ENCODE results near the gene CUX1.

CUX1 gene

GRCh38 chr7:101893341-101894082 lies 76.1 kb downstream of the CUX1 start:
- no peak for DNase-seq (ENCODE audit: low spot score)

- no peak for DNase-seq (ENCODE audit: low spot score)
These were observed 78.9 kb downstream of the CUX1 start for GRCh38 chr7:101896316-101896715.

GRCh38 chr7:101896941-101897340 lies 79.5 kb downstream of the CUX1 start:
- DNase-seq (ENCODE audit: low spot score), result no peak

GRCh38 chr7:101898106-101898505 lies 80.7 kb downstream of the CUX1 start:
- no peak for DNase-seq (ENCODE audit: low spot score)

- no peak for DNase-seq (ENCODE audit: low spot score)
These were observed 82.2 kb downstream of the CUX1 start for GRCh38 chr7:101899616-101900015.

GRCh38 chr7:101900103-101900502 lies 82.7 kb downstream of the CUX1 start:
- DNase-seq (ENCODE audit: low spot score), result peak; percentile 54

- peak; percentile 61 for DNase-seq (ENCODE audit: low spot score)
These were observed 84.5 kb downstream of the CUX1 start for GRCh38 chr7:101901661-101902491.

GRCh38 chr7:101902680-101903514 lies 85.5 kb downstream of the CUX1 start:
- no peak for DNase-seq (ENCODE audit: low spot score)

GRCh38 chr7:101903515-101903868 lies 86.1 kb downstream of the CUX1 start:
- no peak for DNase-seq (ENCODE audit: low spot score)

- no peak for DNase-seq (ENCODE audit: low spot score)
These were observed 86.6 kb downstream of the CUX1 start for GRCh38 chr7:101904019-101904418.

GRCh38 chr7:101905203-101905865 lies 87.9 kb downstream of the CUX1 start:
- no peak for DNase-seq (ENCODE audit: low spot score)

- no peak for DNase-seq (ENCODE audit: low spot score)
These were observed 89.1 kb downstream of the CUX1 start for GRCh38 chr7:101906291-101907240.

- DNase-seq (ENCODE audit: low spot score), result no peak
These were observed 93.8 kb downstream of the CUX1 start for GRCh38 chr7:101910991-101911799.

GRCh38 chr7:101911800-101912715 lies 94.6 kb downstream of the CUX1 start:
- DNase-seq (ENCODE audit: low spot score), result peak; percentile 29

GRCh38 chr7:101912716-101913110 lies 95.3 kb downstream of the CUX1 start:
- DNase-seq (ENCODE audit: low spot score), result no peak

GRCh38 chr7:101913247-101913721 lies 95.9 kb downstream of the CUX1 start:
- DNase-seq (ENCODE audit: low spot score), result no peak

- peak; percentile 11 for DNase-seq (ENCODE audit: low spot score)
These were observed 96.4 kb downstream of the CUX1 start for GRCh38 chr7:101913851-101914250.

GRCh38 chr7:101915000-101915399 lies 97.6 kb downstream of the CUX1 start:
- DNase-seq (ENCODE audit: low spot score), result no peak
